GM18505 (cell line): ENCODE results near the gene PRR29.

ENCODE experiments used
- ATAC-seq: cut with Tn5 transposase; IDR thresholded peaks from one replicate; pipeline ENCODE4 v1.9.1; 2021; ENCODE audit not compliant: unreplicated experiment
- POLR2A ChIP-seq: IDR thresholded peaks from 4 replicates; pipeline ENCODE4 v1.6.1; 2011; ENCODE audit warnings: borderline replicate concordance; ENCODE audit not compliant: insufficient read depth, insufficient read length; ENCODE audit errors: extremely low read depth

The PRR29 gene

DNA sequence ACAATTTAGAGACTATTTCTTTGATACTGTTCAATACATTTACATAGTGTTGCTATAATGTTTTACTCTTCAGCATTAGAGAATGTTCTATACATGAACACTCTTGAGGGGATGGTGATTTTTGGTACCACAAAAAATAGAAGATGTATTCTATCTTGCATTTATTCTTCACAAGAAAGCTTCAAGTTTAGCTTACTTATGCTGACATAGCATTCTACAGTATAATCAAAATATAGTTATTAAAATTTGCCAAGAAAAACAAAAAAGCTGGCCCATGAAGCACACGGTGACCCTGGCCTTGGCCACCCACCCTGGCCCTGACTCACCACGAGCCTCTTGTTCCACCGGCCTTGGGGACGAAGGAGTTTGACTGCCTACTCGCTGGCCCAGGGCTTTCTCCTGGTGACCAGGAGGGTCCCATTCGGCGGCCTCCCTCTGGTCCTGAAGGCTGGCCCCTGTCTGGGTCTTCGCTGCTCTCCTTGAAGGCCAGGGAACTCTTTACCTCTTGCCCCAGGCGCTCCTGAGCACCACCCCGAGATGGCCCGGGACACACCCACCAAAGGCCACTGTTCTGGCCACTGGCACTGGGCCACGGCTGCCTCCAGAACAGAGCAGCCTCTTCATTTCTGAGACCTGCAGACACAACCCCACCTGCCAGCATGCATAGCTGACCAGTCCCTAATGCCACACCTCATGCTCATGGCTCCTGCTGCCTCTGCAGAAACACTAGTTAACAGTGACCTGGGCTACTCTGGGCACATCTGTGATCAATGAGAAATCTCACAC is 44.7 kb downstream of the PRR29 start:
- no peak for TF ChIP-seq POLR2A
- ATAC-seq = no peak

DNA sequence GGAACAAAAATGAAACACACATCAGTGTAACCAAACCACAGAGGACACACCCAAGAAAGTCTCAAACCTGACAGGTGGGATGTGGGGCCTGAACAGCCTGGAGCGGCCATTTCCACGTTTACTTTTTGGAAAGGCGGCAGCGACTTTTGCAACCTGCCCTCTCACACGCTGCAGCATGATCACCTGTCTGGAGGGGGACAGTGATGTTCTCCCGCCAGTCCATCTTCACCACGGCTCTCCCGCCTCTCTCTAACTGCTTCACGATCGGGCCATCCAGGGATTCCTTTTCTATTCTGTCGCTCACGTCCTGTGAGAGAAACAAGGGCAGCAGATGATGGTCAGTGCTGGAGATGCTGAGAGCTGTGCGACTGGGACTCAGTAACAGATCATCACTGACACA is 47.0 kb downstream of the PRR29 start:
- no peak for TF ChIP-seq POLR2A
- ATAC-seq = no peak

DNA sequence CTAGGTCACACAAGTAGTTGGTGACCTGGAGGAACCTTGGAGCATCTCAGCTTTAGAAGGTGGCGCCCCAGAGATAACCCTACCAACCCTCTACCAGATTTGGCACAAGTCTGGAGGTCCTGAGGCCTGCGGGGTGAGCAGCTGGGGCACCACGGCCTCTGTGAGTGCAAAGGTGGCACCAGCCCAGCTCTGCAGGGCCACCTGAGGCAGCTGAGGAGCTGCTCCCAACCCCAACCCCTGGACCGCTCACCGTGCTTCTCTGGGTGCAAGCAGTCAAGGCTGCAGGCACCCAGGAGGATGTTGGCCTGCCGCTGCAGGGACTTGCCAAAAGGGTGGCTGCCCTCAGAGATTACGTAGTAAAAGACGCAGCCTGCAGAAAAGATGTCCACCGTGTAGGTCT is 50.7 kb downstream of the PRR29 start:
- no peak for ATAC-seq
- TF ChIP-seq POLR2A = no peak

DNA sequence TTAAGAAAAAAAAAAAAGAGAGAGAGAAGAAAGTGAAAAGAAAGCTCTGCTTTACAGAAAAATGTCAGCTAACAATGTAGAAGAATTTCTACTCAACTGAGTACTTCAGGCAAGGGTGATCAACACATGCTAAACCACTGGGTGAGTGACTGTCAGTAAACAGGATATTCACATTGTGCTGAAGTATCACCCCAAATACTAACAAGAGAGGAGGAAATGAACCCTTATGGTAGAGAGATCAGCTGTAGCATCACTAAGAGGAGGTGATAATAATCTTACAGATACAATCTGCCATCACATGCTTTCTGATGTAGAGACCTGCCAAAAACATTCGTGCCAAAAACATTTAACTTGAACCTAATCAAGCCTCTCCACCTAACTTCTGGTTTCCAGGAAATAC is 53.0 kb downstream of the PRR29 start:
- TF ChIP-seq POLR2A = no peak
- ATAC-seq = no peak

DNA sequence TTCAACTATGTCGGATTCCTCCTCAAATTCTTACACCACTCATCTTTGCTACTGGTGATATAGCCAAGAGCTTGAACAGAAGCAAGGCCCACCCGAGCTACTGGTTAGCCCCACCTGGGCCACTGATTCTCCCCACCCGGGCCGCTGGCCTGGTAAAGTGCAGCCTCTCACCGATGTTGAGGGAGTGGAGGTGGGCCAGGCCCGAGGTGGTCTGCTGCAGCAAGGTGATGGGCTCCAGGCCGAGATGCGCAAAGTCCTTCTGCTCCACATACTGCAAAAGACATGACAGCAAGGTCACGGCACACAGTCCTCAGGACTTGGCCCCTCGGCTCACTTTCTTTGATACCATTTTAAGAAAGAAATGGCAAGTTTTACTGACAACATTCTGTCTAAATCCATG is 55.0 kb downstream of the PRR29 start:
- ATAC-seq = no peak

More for the DNA sequence above, 55.0 kb downstream of the PRR29 start:
- no peak for TF ChIP-seq POLR2A
